ENCODE results near the gene C3.

- TF ChIP-seq, protein P1, sequence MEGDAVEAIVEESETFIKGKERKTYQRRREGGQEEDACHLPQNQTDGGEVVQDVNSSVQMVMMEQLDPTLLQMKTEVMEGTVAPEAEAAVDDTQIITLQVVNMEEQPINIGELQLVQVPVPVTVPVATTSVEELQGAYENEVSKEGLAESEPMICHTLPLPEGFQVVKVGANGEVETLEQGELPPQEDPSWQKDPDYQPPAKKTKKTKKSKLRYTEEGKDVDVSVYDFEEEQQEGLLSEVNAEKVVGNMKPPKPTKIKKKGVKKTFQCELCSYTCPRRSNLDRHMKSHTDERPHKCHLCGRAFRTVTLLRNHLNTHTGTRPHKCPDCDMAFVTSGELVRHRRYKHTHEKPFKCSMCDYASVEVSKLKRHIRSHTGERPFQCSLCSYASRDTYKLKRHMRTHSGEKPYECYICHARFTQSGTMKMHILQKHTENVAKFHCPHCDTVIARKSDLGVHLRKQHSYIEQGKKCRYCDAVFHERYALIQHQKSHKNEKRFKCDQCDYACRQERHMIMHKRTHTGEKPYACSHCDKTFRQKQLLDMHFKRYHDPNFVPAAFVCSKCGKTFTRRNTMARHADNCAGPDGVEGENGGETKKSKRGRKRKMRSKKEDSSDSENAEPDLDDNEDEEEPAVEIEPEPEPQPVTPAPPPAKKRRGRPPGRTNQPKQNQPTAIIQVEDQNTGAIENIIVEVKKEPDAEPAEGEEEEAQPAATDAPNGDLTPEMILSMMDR (IDR thresholded peaks at IDR 0.05), result no peak
- no peak for TF ChIP-seq POLR2A (IDR thresholded peaks at IDR 0.05; ENCODE audit: low read depth)
- TF ChIP-seq POLR2AphosphoS5 (IDR thresholded peaks at IDR 0.05), result no peak
Measured at GRCh38 chr19:6693056-6693471, 27.4 kb downstream of the C3 start.

Measured in esophagus muscularis mucosa (tissue), 3 donors.